GM21447 (cell line): Measurements from ENCODE around the gene RAB7A.
"Not testable (repeated sequence)": the region's sequence is repeated elsewhere in the genome, so short reads cannot be mapped to it uniquely, and the experiment has no call there.

Source experiments
- ATAC-seq: cut with Tn5 transposase; IDR thresholded peaks from one replicate; pipeline ENCODE4 v1.9.1; 2021; ENCODE audit not compliant: unreplicated experiment

RAB7A gene

DNA sequence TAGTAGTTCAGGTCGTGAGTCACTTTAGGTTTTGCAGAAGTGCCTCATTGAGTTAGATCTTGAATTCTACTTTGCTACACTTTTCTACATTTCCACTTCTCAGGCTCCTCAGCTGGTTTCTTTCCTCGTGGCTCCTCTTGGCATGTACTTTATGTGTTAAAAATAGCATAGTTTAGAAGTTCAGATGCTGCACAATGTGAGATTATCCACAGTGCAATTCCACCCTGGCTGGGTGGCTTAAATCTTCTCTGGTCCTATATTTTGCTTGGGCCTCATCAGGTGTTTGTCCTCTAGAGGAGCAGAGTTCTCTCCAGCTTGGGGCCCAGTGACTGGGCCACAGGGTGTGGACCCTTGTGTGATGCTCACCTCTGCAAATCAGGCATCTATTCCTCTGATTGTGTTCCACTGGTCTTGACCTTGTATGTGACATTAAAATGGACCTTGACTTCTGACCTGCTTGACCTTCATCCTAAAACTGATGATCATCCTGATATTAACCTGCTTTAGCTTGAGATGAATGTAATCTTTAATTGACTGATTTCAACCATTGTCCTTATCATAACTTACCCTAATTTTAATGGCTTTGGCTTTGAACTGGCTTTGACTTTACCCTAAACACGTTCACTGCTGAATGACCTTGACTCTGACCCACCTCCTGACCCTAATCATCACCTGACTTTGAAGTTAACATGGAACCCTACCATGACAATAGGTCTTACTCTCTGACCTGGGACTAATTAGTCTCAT is 89.5 kb downstream of the RAB7A start:
- ATAC-seq, result no peak

DNA sequence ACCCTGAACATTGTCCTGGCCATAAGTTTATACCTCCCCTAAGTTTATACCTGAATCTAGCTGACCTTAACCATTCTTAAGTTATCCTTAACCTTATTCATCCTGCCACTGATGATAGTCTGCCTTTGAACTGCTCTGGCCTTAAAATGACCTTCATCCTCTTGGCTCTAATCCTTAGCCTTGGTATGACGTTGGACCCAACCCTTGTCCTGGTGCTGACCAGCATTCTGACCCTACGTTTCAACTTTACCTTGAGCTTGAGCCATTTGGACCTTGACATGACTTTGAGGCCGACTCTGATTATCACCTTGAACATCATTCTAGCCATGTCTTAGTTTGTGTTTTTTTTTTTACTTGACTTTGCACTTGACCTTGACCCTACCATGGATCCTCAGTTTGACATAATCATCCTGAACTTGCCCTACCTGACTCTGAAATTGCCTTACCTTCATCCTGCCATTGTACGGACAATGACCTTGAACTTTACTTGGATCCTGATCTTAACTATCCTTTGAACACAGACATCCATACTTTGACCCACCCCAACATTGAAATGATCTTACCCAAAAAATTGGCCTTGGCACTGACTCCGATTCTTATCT is 92.3 kb downstream of the RAB7A start:
- ATAC-seq, result no peak

DNA sequence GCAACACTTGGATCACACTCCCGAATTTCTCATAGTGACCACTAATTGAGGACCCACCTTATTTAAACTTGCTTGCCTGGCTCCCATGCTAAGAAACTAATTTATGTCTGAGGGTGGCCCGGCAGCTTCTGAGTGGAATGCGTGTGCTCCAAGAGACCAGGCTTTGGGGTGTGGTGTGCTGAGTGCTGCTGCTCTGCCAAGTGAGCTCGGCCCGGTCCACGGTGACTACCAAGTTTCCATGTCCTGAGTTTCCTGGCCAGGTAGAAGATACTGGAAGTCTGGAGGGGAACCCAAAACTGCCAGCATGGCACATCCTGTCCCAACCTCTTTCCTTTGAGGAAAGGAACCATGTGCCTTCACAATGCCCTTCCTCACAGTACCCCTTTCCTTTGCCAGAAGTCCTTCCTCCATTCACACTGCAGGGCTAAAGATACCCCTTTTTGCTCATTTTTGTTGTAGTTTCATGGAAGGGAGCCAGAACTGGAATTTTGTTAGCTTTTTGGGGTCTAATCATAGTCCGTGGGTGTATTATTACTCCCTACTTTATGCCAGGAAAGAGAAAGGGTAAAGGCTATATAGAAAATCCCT is 94.4 kb downstream of the RAB7A start:
- no peak for ATAC-seq

DNA sequence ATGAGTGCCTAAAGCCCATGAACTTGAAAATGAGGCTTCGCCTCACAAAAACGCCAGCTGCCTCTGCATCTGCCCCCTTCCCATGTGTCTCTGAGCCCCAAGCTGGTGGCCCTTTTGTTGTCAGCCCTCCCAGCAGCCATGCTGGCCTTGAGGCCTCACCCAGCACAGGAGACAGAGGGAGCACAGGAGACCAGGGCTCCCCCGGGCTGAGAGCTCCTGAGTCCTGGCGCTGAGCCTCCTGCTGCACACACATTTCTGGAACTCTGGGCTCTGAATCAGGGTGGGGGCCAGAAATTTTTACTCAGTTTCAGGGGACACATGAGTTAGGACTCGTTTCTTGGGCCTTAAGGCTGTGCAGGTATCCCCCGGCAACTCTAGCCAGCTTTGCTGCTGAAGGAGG is 97.0 kb downstream of the RAB7A start:
- ATAC-seq, result no peak

GRCh38 chr3:128823631-128824030 is 97.6 kb downstream of the RAB7A start:
- ATAC-seq, result no peak

DNA sequence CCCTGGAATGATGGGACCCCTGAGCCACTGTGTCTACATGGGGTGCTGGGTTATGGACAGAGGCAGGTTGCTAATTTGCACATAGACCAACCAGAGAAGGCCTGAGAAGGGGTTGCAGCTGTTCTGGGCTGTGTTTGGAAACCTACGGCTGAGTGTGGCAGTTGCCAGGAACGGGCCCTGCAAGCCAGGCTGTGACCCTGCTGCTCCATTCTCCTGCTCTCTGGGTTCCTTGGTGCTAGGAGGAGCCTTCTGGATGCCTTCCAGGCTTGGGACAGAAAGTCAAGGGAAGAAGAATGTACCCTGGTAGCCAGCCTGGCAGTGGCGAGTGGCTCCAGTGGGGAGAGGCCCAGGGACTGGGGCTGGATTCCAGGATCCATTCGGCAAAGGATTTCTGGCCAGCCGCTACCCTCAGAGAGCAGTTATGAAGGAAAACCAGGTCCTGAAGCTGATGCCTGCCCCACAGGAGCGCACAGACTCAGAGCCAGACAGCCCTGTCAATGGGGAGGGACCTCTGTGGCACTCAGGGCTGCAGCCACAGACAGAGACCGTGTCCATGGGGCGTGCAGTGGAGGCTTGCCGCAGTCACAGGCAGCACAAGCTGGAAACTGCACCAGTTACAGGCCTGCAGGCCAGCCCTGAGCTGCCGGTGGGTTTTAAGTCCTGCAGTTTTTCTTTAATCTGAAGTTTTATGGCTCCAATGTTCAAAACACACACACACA is 98.3 kb downstream of the RAB7A start:
- ATAC-seq, result no peak

DNA sequence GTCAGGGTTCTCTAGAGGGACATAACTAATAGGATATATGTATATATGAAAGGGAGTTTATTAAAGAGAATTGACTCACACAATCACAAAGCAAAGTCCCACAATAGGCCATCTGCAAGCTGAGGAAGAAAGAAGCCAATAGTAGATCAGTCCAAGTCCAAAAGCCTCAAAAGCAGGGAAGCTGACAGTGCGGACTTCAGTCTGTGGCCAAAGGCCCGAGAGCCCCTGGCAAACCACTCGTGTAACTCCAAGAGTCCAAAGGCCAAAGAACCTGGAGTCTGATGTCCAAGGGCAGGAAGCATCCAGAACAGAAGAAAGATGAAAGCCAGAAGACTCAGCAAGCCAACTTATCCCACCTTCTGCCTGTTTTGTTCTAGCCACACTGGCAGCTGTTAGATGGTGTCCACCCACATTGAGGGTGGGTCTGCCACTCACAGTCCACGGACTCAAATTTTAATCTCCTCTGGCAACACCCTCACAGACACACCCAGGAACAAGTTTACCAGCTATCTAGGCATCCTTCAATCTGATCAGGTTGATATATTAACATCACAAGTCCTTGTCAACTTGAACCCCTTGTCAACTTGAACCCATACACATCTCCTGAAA is 99.2 kb downstream of the RAB7A start:
- no peak for ATAC-seq

DNA sequence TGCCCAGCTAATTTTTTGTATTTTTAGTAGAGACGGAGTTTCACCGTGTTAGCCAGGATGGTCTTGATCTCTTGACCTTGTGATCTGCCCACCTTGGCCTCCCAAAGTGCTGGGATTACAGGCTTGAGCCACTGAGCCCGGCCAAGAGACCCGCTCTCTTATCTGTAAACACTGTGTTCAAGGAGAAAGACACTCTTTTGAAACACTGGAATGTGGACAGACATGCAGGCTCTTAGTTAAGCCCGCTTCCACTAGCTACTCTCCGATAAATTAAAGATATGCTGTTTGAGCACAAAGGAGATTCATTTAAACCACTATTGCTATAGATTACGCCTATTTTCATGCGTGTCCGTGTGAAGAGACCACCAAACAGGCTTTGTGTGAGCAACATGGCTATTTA is 103.1 kb downstream of the RAB7A start:
- not testable (repeated sequence) for ATAC-seq

DNA sequence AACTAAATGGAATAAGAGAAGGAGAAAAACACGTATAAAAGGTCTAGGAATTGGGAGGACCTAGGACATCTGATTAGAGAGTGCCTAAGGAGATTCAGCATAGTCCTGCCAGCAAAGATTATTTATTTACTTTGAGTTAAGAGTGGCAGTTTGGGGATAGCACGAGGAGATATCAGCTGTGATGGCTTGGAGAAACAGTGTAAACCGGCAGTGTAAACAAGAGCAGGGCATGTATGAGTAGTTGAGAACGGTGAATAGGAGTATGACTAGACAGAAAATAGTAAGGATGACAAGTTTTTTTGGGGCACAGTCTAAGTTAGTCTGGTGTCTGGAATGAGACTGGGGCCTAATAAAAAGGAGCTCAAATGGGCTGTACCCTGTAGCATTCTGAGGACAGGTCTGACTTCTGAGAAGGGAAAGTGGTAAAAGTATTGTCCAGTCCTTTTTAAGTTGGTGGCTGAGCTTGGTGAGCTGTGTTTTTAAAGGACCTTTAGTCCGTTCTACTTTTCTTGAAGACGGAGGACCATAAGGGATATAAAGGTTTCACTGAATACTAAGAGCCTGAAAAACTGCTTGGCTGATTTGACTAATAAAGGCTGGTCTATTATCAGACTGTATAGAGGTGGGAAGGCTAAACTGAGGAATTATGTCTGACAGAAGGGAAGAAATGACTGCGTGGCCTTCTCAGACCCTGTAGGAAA is 104.1 kb downstream of the RAB7A start:
- ATAC-seq, result not testable (repeated sequence)

GRCh38 chr3:128830762-128831161 is 104.8 kb downstream of the RAB7A start:
- not testable (repeated sequence) for ATAC-seq

- ATAC-seq, result not testable (repeated sequence)
These were observed 107.0 kb downstream of the RAB7A start for GRCh38 chr3:128832979-128833378.

DNA sequence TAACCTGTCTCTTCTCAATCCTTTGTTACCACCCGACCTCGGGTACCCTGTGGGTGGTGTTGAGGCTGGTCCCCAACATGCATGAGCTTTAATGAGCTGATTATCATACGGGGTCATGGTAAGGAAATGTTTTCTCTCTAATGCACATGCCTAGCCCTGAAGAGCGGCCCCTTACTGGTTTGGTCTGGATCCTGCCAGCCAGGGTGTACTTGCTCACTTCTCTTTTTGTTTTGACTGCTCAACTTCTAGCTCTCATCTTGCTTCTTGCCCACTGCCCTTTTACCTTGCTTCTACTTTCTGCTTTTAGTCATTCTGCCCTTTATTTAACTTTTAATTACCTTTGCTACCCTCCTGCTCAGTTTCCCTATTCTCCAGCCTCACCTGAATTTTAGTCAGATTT is 109.1 kb downstream of the RAB7A start:
- no peak for ATAC-seq

DNA sequence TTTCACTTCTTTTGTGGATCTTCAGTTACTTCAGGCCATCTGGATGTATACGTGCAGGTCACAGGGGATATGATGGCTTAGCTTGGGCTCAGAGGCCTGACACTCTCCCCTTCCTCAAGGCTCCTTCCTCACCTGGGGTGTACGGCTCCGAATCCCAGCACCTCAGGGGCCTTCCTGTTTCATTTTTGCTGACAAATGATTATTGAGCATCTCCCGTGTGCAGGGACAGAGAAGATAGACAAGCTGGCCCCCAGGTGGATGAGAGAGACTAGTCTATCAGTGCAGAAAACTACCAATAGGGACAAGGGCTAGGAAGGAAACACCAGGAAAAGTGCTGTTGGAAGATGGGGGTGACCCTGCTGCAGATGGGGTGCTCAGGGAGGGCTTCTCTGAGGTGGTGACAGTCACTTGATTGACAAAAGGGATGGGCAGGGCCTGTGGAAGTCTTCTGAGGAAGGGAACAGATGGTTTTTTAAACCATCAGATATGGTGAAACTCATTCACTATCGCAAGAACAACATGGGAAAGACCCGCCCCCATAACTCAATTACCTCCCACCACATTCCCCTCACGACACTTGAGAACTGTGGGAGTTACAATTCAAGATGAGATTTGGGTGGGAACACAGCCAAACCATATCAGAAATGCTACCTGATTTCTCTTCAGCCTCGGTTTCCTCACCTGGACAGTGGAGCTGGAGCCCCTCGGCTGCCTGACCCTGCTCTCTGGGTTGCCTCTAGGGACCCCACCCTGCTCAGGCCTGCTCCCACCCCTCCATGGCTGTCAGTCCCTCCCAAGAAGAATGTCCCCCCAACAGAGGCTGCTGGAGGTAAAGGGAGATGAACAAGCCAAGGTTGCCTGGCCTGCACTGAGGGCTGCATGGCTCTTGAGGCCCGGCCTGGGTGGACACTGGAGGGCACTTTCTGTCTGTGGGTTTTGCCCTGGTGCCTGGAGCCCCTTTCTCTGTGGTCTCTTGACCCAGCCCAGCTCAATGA is 116.2 kb downstream of the RAB7A start:
- ATAC-seq, result no peak

DNA sequence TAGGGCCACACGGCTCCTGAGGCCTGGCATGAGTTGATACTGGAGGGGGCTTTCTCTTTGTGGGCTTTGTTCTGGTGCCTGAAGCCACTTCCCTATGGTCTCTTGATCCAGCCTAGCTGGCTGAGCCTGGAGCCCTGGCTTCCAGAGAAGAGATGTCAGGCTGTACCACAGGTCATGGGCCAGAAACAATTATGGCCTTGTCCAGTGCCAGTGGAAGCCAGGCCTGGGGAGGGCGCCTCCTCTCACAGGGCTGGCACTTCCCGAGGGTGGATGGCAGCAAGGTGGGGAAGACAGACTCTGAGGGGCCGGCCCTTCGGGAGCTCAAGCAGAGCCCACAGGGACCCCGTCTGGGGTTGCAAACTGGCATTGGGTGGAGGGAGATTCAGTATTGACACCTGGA is 118.5 kb downstream of the RAB7A start:
- ATAC-seq, result no peak

DNA sequence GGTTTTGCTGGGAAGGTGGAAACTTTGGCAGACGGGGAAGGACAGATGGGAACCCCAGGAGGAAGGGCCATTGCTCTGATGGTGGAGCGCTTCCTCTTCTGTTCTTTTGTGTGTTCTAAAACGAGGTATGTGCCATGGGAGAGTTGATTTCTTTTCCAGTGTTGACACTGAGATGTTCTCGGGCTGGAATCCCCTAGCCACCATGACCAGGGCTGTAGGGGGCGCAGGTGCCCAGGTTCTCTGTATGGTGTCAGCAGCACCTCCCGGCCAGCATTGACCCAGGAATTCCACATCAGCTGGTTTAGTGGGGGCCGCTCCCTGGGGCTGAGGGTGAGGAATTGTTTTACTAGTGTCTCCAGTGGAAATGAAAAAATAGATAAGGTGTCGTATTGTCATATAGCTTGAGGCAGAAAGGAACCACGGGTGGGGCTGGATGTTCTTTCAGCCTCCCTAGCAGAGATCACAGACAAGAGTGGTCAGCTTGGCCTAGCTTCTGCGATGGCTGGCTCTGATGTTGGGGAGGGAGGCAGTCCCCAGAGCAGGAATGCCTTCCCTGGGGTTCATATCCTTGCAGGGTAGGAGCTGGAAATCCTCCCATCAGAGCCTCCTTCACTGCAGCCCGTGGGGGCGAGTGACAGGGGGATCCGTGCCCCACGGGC is 119.3 kb downstream of the RAB7A start:
- no peak for ATAC-seq

- peak; percentile 77 for ATAC-seq
These were observed 119.9 kb downstream of the RAB7A start for GRCh38 chr3:128845778-128846485.

GRCh38 chr3:128846486-128846891 is 120.5 kb downstream of the RAB7A start:
- ATAC-seq, result no peak

- ATAC-seq, result no peak
These were observed 121.8 kb downstream of the RAB7A start for GRCh38 chr3:128847666-128848370.
